Measurements from ENCODE around the gene CAMK2D.
"Not testable (repeated sequence)": the region's sequence is repeated elsewhere in the genome, so short reads cannot be mapped to it uniquely, and the experiment has no call there.

CAMK2D gene

DNA sequence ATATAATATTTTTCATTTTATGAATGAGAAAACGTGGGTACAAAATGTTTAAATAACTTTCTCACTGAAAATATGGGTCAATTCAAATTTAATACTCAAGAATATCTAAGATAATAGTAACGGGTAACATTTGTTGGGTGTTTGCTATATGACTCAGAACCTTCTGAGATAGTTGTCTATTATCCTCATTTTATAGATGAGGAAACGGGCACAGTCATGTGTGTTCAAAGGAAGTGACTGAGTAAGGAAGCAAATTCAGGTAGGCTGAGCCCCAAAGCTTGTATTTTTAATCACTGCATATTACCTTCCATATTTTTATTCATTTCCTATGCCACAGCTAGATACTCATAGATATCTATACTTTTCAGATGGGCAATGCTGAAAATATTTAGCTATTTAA is 12.2 kb upstream of the CAMK2D start:
- H3K4me3 ChIP-seq (ENCODE audit: low read length) = no peak overlapping the region
- no peak for DNase-seq (ENCODE audit: low read depth)
- TF ChIP-seq, protein P1, sequence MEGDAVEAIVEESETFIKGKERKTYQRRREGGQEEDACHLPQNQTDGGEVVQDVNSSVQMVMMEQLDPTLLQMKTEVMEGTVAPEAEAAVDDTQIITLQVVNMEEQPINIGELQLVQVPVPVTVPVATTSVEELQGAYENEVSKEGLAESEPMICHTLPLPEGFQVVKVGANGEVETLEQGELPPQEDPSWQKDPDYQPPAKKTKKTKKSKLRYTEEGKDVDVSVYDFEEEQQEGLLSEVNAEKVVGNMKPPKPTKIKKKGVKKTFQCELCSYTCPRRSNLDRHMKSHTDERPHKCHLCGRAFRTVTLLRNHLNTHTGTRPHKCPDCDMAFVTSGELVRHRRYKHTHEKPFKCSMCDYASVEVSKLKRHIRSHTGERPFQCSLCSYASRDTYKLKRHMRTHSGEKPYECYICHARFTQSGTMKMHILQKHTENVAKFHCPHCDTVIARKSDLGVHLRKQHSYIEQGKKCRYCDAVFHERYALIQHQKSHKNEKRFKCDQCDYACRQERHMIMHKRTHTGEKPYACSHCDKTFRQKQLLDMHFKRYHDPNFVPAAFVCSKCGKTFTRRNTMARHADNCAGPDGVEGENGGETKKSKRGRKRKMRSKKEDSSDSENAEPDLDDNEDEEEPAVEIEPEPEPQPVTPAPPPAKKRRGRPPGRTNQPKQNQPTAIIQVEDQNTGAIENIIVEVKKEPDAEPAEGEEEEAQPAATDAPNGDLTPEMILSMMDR (conservative IDR thresholded peaks at IDR 0.05; ENCODE audit: low read length) = no peak

DNA sequence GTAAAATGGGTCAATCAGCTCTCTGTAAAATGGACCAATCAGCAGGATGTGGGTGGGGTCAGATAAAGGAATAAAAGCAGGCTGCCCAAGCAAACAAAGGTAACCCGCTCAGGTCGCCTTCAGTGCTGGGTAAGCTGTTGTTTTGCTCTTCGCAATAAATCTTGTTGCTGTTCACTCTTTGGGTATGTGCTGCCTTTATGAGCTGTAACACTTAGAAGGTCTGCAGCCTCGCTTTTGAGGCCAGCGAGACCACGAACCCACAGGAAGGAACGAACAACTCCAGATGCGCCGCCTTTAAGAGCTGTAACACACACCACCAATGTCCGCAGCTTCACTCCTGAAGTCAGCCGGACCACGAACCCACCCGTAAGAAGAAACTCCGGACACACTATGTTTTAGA is 11.5 kb upstream of the CAMK2D start:
- no peak overlapping the region for H3K4me3 ChIP-seq (ENCODE audit: low read length)
- DNase-seq (ENCODE audit: low read depth) = no peak
- TF ChIP-seq, protein P1 (conservative IDR thresholded peaks at IDR 0.05; ENCODE audit: low read length) = no peak

DNA sequence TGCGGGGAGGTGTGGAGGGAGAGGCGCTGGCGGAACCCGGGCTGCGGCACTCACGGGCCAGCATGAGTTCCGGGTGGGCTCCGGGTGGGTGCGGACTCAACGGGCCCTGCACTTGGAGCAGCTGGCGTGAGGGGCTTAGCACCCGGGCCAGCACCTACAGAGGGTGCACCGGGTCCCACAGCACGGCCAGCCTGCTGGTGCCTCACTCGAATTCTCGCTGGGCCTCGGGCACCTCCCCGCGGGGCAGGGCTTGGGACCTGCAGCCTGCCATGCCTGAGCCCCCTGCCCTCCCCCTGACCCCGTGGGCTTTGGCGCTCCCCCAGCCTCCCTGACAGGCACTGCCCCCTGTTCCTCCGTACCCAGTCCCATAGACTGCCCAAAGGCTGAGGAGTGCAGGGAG is 10.8 kb upstream of the CAMK2D start:
- no peak for DNase-seq (ENCODE audit: low read depth)
- TF ChIP-seq, protein P1 (conservative IDR thresholded peaks at IDR 0.05; ENCODE audit: low read length) = no peak

DNA sequence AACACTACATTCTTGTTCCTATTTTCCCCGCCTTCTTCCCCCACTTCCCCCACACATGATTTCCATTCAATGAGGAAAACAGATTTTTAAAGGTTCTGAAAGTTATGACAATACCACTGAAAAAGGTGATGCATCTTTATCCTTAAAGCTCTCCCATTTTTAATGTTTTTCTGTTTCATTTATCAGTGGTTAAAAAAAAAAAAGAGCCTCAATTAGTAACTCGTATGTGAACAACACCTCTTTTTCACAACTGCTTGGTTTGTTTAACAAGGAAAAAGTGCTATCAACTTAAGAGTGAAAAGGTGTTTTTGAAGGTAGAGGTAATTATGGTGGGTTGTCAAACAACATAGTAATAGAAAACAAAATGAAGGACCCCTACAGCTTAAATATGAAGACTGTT is 8.2 kb upstream of the CAMK2D start:
- TF ChIP-seq, protein P1 (conservative IDR thresholded peaks at IDR 0.05; ENCODE audit: low read length) = no peak
- no peak for DNase-seq (ENCODE audit: low read depth)
- no peak overlapping the region for H3K4me3 ChIP-seq (ENCODE audit: low read length)

More for the DNA sequence above, 10.8 kb upstream of the CAMK2D start:
- H3K4me3 ChIP-seq (ENCODE audit: low read length) = no peak overlapping the region

DNA sequence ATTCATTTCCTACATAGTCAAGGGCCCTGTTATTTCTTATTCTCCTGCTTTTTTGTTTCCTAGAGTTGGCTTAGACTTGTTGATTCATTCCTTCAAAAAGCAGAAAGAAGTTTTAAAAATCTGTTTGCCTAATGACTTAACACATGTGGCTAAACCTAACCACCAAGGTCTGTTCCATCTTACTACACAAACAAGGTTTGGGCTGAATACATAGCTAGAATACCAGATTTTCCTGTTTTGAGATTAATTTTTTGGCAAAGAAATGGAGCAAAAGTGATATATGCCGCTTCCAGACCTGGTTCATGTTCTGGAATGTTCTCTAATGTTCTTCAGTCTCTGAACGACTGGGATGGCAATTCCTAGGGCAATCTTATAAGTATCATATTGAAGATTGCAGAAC is 7.4 kb upstream of the CAMK2D start:
- TF ChIP-seq, protein P1 (conservative IDR thresholded peaks at IDR 0.05; ENCODE audit: low read length) = no peak
- DNase-seq (ENCODE audit: low read depth) = peak; percentile 13
- H3K4me3 ChIP-seq (ENCODE audit: low read length) = no peak overlapping the region

DNA sequence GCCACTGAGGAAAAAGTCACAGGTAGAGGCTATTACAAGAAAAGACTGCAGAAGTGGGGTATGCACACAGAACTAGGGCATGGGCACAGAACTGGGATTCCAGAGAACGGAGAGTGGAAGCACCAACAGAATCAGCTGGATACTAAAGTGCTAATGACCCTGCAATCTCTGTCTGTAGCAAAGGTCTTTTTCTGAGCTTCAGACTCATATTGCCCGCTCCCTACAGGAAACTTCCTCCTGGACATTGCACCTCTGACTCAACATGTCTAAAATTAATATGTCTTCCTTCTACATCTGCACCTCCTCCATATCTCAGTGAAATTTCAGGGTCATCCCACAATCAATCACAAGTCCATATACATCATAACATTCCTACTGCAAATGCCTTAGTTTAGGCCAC is 5.3 kb upstream of the CAMK2D start:
- DNase-seq (ENCODE audit: low read depth) = no peak
- TF ChIP-seq, protein P1 (conservative IDR thresholded peaks at IDR 0.05; ENCODE audit: low read length) = no peak
- H3K4me3 ChIP-seq (ENCODE audit: low read length) = no peak overlapping the region

DNA sequence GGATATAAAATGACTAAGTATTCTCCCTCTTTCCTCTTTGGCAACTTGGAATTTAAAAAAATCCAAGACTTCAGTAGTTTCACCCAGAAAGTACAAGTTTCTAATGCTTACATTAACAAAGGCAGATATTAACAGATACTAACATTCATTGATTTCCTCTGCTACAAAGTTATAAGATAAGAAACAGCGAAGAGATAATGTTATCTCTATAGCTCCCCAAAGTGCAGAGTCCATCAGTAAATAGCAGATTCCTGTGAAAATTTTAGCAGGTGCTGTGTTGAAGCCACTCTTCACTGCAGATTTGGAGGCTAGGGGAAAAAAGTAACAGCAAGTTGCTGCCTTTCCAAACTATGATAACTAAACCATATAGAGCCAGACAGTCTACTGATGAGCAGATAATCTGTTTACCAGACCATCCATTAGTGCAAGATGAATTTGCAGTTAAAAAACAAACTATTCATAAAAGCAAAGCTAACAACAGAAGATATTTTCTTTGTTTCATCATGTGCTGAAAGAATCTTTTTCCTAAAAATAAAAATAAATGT is 3.3 kb upstream of the CAMK2D start:
- H3K4me3 ChIP-seq (ENCODE audit: low read length) = no peak overlapping the region
- no peak for DNase-seq (ENCODE audit: low read depth)
- TF ChIP-seq, protein P1 (conservative IDR thresholded peaks at IDR 0.05; ENCODE audit: low read length) = no peak

DNA sequence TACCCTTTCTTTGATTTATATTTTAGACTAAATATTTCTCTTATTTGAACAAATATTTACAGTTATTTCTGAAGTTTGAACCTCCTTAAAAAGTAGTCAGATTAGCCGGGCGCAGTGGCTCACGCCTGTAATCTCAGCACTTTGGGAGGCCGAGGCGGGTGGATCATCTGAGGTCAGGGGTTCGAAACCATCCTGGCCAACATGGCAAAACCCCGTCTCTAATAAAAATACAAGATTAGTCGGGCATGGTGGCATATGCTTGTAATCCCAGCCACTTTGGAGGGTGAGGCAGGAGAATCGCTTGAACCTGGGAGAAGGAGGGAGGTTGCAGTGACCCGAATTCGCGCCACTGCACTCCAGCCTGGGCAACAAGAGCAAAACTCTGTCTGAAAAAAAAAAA is 2.4 kb upstream of the CAMK2D start:
- not testable (repeated sequence) for DNase-seq (ENCODE audit: low read depth); H3K4me3 ChIP-seq (ENCODE audit: low read length)
